Eye (tissue), 1 donor: ENCODE measurements around the gene TOM1.
A peak's percentile ranks its signal among the peaks of the same experiment; 100 is the strongest.
"Not testable (repeated sequence)": the region's sequence is repeated elsewhere in the genome, so short reads cannot be mapped to it uniquely, and the experiment has no call there.

ENCODE experiments used
- DNase-seq: peaks from one replicate; pipeline ENCODE4 v3.0.0-alpha.2; 2015

The TOM1 gene

GRCh38 chr22:35377735-35378134 is 78.0 kb downstream of the TOM1 start:
- no peak for DNase-seq

DNA sequence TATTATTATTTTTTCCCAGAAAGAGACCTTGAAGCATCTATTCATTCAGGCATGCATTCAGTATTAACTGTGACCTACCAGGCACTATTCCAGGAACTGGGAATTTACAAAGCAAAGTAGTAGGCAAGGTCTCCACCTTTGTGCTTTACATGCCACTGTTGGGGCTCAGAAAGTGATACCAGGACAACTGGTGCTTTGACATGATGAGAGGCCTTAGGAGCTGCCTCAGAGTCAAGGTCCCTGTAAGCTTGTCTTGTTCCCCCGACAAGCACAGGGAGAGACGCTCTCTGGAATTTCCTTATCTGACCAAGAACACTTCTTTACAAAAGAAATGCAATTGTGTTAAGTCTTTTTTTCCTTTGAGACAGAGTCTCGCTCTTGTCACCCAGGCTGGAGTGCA is 78.9 kb downstream of the TOM1 start:
- DNase-seq = no peak

DNA sequence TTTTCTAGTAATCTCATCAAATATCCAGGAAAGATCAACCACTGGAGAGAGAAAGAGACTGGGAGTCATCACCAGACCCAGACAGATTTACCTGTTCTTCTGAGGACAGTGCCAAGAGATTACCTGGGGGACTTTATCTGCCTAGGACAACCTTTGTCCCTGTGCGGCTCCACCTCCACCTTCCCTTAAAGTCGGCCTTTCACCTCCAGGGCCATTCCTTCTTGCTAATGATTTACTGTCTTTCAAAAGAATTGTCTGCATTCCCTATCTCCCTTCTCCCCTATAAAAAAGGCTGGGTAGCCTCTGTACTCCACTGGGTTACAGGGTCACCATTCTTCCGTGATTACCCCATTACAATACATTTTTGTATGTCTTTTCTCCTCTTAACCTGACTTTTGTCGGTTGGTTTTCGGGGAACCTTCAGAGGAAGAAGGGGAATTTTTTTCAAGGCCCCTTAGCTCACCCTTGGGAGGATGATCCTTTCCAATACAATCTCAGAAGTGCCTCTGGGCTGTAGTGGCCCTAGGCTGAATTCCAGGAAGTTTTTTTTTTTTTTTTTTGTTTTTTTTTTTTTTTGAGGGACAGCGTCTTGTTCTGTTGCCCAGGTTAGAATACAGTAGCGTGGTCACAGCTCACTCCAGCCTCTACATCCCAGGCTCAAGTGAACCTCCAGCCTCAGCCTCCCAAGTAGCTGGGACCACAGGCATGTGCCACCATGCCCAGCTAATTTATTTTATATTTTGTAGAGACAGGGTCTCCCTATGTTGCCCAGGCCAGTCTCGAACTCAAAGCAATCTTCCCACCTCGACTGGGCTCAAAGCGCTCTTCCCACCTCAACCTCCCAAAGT is 79.7 kb downstream of the TOM1 start:
- DNase-seq = no peak

DNA sequence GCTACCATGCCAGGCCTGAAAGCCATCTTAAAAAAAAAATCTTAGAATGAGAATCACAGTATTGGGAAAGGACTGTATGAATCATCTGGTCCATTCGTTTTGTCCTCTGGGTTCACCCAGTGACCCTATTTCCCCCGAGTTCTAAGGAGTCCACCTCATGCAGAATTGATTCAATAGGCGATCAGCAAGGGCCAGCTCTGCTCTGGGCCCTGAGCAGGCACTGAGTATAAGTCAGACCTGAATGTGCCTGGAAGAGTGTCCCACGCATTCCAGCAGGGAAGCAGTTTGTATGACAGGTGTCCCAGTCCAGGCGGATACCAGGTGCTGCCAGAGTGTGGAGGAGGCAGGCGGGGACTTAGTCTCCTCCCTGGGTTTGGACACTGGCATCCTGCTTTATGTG is 80.3 kb downstream of the TOM1 start:
- no peak for DNase-seq

GRCh38 chr22:35380537-35381423 is 81.1 kb downstream of the TOM1 start, which contains the start of gene HMOX1:
TSS of gene HMOX1 (plus strand) at chr22:35381096. CDS start at chr22:35381174, 78 bp downstream.
- DNase-seq = peak; percentile 89

GRCh38 chr22:35381424-35382009 is 81.8 kb downstream of the TOM1 start:
- peak; percentile 24 for DNase-seq

DNA sequence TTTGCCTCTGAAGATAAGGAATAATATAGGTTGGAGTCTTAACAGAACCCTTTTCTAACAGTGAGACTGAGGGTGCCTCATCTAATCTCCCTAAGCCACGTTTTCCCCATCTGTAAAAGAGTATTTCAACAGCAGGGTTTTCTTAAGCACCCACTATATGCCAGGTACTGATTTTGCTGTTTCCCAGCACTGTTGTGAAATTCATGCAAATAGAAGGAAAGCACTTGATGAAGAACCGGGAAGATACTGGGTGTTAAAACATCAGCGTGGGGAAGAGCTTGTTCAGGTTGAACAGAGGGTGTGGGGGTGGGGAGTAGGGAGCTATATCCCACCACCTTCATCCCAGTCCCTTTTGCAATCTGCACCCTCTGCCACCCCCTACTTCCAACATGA is 84.0 kb downstream of the TOM1 start:
- no peak for DNase-seq

- DNase-seq = no peak
Measured at GRCh38 chr22:35384527-35384926, 84.8 kb downstream of the TOM1 start.

DNA sequence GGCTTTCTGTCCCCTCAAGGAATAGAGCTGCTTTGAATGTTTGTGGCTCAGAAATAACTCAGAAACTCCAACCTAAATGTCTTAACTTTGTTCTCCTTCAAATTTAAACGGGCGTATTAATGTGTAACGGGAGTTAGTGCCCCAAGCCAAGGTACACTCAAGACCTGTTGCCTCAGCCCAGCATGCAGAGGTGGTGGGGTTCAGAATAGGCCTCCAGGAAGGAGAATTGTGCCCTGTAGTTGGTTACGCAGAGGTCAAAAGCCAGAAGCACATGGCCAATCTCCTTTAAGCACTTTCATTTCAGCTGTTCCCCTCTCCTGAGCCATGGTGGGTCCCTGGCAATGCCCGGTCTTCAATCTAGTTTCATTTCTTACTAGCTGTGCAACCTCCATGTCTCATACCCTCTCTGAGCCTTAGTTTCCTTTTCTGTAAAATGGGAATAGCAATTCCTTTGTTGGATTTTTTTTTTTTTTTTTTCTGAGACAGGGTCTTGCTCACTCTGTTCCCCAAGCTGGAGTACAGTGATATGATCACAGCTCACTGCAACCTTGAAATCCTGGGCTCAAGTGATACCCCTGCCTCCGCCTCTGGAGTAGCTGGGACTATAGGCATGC is 85.4 kb downstream of the TOM1 start:
- DNase-seq = no peak

- DNase-seq = no peak
Measured at GRCh38 chr22:35386670-35387288, 87.1 kb downstream of the TOM1 start.

- no peak for DNase-seq
Measured at GRCh38 chr22:35390933-35391332, 91.2 kb downstream of the TOM1 start.

GRCh38 chr22:35392357-35392756 is 92.7 kb downstream of the TOM1 start:
- DNase-seq = no peak

- DNase-seq = no peak
Measured at GRCh38 chr22:35393116-35394010, 93.7 kb downstream of the TOM1 start.

DNA sequence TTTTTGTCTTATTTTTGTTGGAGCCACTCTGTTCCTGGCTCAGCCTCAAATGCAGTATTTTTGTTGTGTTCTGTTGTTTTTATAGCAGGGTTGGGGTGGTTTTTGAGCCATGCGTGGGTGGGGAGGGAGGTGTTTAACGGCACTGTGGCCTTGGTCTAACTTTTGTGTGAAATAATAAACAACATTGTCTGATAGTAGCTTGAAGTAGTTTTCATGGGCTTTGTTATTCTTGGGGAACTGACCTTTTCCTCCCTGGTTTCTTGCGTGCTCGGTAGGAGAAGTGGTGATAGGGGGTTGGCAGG is 94.3 kb downstream of the TOM1 start:
- DNase-seq = no peak

GRCh38 chr22:35394810-35395563 is 95.3 kb downstream of the TOM1 start:
- DNase-seq = no peak

GRCh38 chr22:35396622-35397021 is 96.9 kb downstream of the TOM1 start:
- not testable (repeated sequence) for DNase-seq

DNA sequence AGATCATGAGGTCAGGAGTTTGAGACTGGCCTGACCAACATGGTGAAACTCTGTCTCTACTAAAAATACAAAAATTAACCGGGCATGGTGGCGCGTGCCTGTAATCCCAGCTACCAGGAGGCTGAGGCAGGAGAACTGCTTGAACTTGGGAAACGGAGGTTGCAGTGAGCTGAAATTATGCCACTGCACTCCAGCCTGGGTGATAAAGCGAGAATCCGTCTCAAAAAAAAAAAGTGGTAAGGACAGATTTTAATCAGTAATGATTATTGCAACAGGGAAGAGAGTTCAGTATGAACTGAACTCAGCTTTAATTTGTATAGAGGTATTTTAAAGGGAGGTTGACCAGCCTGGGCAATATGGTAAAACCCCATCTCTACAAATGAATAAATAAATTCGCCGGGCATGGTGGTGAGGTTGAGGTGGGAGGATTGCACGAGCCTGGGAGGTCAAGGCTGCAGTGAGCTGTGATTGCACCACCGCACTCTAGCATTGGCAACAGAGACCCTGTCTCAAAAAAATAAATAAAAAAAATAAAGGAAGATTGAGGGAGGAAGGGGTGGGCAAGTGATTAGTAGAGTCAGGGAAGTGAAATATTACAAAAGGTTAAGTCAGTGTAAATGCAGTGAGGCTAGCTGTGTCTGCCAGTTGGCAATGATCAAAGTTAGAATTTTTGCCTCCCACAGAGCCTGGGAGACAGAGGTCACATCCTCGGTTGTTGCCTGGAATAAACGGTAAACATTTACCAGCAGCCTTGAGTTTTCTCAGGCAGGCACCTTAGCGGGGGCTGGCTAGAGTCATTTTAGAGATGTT is 97.6 kb downstream of the TOM1 start:
- DNase-seq = no peak
